Astrocyte (in vitro differentiated cells and primary cell): ENCODE data around the gene DOCK3. TPM values are rescaled to one million over a fixed set of nuclear protein-coding genes. Genes with fewer than 3 reads are reported as not detected.

Experiments used
- DNase-seq: peaks from one replicate; pipeline ENCODE4 v3.0.0-alpha.2; 2010; ENCODE audit warnings: low read depth
- FAIRE-seq: peaks from 2 replicates; lab custom pipeline; 2011; peaks lifted over from hg19 to GRCh38; lab: Jason Lieb, UNC
- H2AFZ ChIP-seq: 2 replicates; pipeline ENCODE4 v1.6.0; 2012; ENCODE audit warnings: low read depth, low read length, inconsistent platforms
- H3K27ac ChIP-seq: 2 replicates; pipeline ENCODE4 v1.5.1; 2011; ENCODE audit warnings: low read depth, low read length, inconsistent platforms
- H3K27me3 ChIP-seq: 2 replicates; pipeline ENCODE4 v1.6.0; 2011; ENCODE audit warnings: low read length, inconsistent platforms; ENCODE audit not compliant: insufficient read depth
- H3K36me3 ChIP-seq: 2 replicates; pipeline ENCODE4 v1.5.1; 2011; ENCODE audit warnings: low read length, inconsistent platforms; ENCODE audit not compliant: insufficient read depth
- H3K4me1 ChIP-seq: 2 replicates; pipeline ENCODE4 v1.5.1; 2011; ENCODE audit warnings: low read length, inconsistent platforms; ENCODE audit not compliant: insufficient read depth
- H3K4me2 ChIP-seq: 2 replicates; pipeline ENCODE4 v1.6.0; 2012; ENCODE audit warnings: low read length, inconsistent platforms
- H3K4me3 ChIP-seq: 2 replicates; pipeline ENCODE4 v1.5.1; 2011; ENCODE audit warnings: low read depth, mild to moderate bottlenecking, low read length, inconsistent platforms; ENCODE audit not compliant: insufficient read depth
- H3K79me2 ChIP-seq: 2 replicates; pipeline ENCODE4 v1.6.0; 2012; ENCODE audit warnings: mild to moderate bottlenecking, low read length, inconsistent platforms; ENCODE audit not compliant: insufficient read depth
- H3K9ac ChIP-seq: 2 replicates; pipeline ENCODE4 v1.6.0; 2012; ENCODE audit warnings: mild to moderate bottlenecking, low read length, inconsistent platforms
- H3K9me3 ChIP-seq: 2 replicates; pipeline ENCODE4 v1.5.1; 2012; ENCODE audit warnings: low read depth, mild to moderate bottlenecking, low read length, inconsistent platforms; ENCODE audit not compliant: insufficient read depth
- H4K20me1 ChIP-seq: 2 replicates; pipeline ENCODE4 v1.6.0; 2012; ENCODE audit warnings: low read length, inconsistent platforms; ENCODE audit not compliant: insufficient read depth
- H3K27ac Mint-ChIP-seq: one replicate; pipeline ENCODE4 v1.8.0; 2021; ENCODE audit warnings: mild to moderate bottlenecking, mixed read lengths; ENCODE audit not compliant: unreplicated experiment
- H3K27me3 Mint-ChIP-seq: one replicate; pipeline ENCODE4 v1.8.0; 2021; ENCODE audit warnings: low read depth, mixed read lengths; ENCODE audit not compliant: unreplicated experiment
- H3K36me3 Mint-ChIP-seq: one replicate; pipeline ENCODE4 v1.8.0; 2021; ENCODE audit warnings: low read depth, mixed read lengths; ENCODE audit not compliant: unreplicated experiment
- H3K4me1 Mint-ChIP-seq: one replicate; pipeline ENCODE4 v1.8.0; 2021; ENCODE audit warnings: low read depth, mixed read lengths; ENCODE audit not compliant: unreplicated experiment
- H3K4me3 Mint-ChIP-seq: one replicate; pipeline ENCODE4 v1.8.0; 2021; ENCODE audit warnings: mild to moderate bottlenecking, moderate library complexity, mixed read lengths; ENCODE audit not compliant: unreplicated experiment
- H3K9me3 Mint-ChIP-seq: one replicate; pipeline ENCODE4 v1.8.0; 2021; ENCODE audit warnings: mild to moderate bottlenecking, mixed read lengths; ENCODE audit not compliant: unreplicated experiment
- EZH2 ChIP-seq: IDR thresholded peaks from 2 replicates; pipeline ENCODE4 v1.6.1; 2012; ENCODE audit warnings: mild to moderate bottlenecking, low read length, inconsistent platforms; ENCODE audit not compliant: insufficient read depth
- total RNA-seq: library from RNA; stranded (reverse); gene quantifications from 2 replicates; pipeline ENCODE4 v1.2.1, GENCODE V29; 2021
- TF ChIP-seq, protein P1 (sequence below): IDR thresholded peaks from 2 replicates; pipeline ENCODE4 v1.5.1; 2011; ENCODE audit warnings: low read depth, mild to moderate bottlenecking, inconsistent platforms, low read length, moderate library complexity; ENCODE audit not compliant: insufficient read depth

Gene DOCK3
- total RNA-seq, 1 donor from 2014 or later, result 3.3 TPM

DNA sequence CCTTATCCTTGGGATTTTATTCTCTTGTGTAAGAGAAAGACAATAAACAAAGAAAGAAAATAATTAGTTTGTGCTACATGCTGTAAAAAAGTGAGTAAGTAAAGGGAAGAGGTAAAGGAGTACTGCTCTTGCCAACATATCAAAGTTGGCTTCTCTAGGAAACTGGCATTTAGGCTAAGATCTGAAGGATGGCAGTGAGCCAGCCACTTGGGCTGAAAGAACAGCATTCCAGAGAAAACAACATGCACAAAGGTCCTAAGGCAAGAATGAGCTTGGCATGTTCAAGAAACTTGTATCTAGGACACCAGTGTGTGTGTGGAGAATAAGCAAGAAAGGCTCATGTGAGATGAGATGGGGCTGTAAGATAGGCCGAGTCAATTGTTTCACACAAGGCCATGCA lies 464.9 kb downstream of the DOCK3 start:
- Histone ChIP-seq H3K27ac (no peak overlapping the region), H3K27me3 (no peaks in the 10 kb centered on the region), H2AFZ (no peak overlapping the region), H4K20me1 (no peaks in the 10 kb centered on the region), H3K9me3 (no peaks in the 10 kb centered on the region), H3K4me3 (no peak overlapping the region), H3K4me2 (no peak overlapping the region), H3K79me2 (no peaks in the 10 kb centered on the region), H3K36me3 (no peaks in the 10 kb centered on the region), H3K9ac (no peak overlapping the region), H3K4me1 (no peaks in the 10 kb centered on the region)
- TF ChIP-seq, protein P1, sequence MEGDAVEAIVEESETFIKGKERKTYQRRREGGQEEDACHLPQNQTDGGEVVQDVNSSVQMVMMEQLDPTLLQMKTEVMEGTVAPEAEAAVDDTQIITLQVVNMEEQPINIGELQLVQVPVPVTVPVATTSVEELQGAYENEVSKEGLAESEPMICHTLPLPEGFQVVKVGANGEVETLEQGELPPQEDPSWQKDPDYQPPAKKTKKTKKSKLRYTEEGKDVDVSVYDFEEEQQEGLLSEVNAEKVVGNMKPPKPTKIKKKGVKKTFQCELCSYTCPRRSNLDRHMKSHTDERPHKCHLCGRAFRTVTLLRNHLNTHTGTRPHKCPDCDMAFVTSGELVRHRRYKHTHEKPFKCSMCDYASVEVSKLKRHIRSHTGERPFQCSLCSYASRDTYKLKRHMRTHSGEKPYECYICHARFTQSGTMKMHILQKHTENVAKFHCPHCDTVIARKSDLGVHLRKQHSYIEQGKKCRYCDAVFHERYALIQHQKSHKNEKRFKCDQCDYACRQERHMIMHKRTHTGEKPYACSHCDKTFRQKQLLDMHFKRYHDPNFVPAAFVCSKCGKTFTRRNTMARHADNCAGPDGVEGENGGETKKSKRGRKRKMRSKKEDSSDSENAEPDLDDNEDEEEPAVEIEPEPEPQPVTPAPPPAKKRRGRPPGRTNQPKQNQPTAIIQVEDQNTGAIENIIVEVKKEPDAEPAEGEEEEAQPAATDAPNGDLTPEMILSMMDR, result no peak
- TF ChIP-seq EZH2, result no peak
- DNase-seq (no peak), FAIRE-seq (no peak)
- Mint-ChIP-seq H3K27ac (no peak overlapping the region), H3K4me3 (no peak overlapping the region), H3K4me1 (no peaks in the 10 kb centered on the region), H3K9me3 (no peaks in the 10 kb centered on the region), H3K36me3 (no peaks in the 10 kb centered on the region), H3K27me3 (no peaks in the 10 kb centered on the region)

DNA sequence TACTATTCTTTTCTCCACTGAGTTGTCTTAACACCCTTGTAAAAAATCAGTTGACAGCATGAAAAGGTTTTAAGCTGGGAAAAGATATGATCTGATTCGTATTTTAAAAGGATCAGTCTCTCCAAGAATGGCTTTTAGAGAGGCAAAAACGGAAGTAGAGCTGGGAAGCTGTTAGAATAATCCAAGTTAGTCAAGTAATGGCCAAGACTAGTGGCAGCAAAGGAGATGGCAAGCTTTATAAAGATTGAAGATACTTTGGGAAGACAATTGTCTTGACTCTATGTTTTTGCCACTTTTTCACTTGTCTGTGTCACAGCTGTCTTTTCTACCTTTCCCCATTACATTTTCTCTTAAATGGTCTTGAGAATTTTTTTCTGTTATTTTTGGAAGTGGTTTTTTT lies 466.8 kb downstream of the DOCK3 start:
- no peak for DNase-seq
- Mint-ChIP-seq H3K27ac (no peak overlapping the region), H3K4me1 (no peaks in the 10 kb centered on the region), H3K9me3 (no peaks in the 10 kb centered on the region), H3K4me3 (no peak overlapping the region), H3K27me3 (no peaks in the 10 kb centered on the region), H3K36me3 (no peaks in the 10 kb centered on the region)
- FAIRE-seq, result no peak
- TF ChIP-seq, protein P1, result no peak
- TF ChIP-seq EZH2, result no peak
- Histone ChIP-seq H4K20me1 (no peaks in the 10 kb centered on the region), H2AFZ (no peak overlapping the region), H3K4me3 (no peak overlapping the region), H3K9me3 (no peaks in the 10 kb centered on the region), H3K27ac (no peak overlapping the region), H3K36me3 (no peaks in the 10 kb centered on the region), H3K4me2 (no peak overlapping the region), H3K9ac (no peak overlapping the region), H3K27me3 (no peaks in the 10 kb centered on the region), H3K79me2 (no peaks in the 10 kb centered on the region), H3K4me1 (no peaks in the 10 kb centered on the region)

DNA sequence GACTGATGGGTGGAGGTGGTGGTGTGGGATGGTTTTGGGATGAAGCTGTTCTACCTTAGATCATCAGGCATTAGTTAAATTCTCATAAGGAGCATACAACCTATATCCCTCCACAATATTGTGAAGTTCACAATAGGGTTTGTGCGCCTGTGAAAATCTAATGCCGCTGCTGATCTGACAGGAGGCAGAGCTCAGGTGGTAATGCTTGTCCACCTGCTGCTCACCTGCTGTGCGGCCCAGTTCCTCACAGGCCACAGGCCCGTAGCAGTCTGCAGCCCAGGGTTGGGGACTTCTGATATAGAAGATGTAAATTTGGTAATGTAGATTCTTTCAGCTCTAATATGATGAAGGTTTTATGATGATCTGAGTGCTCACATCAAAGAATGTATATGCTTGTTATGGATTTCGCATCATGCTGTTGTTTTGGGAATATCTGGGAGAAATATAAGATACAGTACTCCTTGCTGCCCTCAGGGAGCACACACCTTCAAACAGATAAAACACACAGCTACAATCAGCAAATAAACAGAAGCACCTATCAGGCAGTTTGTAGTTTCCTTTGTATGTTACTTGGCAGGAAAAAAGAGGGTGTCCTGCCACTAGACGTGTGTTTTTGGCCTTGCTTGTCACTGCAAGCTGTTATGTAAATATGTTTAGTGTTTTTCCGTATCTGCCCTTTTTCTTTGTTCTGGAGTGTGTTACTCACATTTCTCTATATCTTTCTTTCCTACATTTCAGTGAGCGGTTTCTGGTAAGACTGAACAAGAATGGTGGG lies 471.3 kb downstream of the DOCK3 start:
- H3K27me3 ChIP-seq, result no peaks in the 10 kb centered on the region
- TF ChIP-seq, protein P1, result no peak
- TF ChIP-seq EZH2, result no peak
- no peak overlapping the region for H3K4me3 ChIP-seq
- H3K36me3 ChIP-seq, result no peaks in the 10 kb centered on the region
- H4K20me1 ChIP-seq, result no peaks in the 10 kb centered on the region
- Mint-ChIP-seq H3K27ac (no peak overlapping the region), H3K36me3 (no peaks in the 10 kb centered on the region), H3K4me3 (no peak overlapping the region), H3K9me3 (peaks cover 9% of the 10 kb centered on the region), H3K27me3 (peaks cover 2% of the 10 kb centered on the region), H3K4me1 (no peaks in the 10 kb centered on the region)
- H3K4me2 ChIP-seq, result no peak overlapping the region
- H3K27ac ChIP-seq, result no peak overlapping the region
- no peak overlapping the region for H3K9ac ChIP-seq
- no peak overlapping the region for H2AFZ ChIP-seq
- H3K9me3 ChIP-seq, result no peaks in the 10 kb centered on the region
- H3K79me2 ChIP-seq, result no peaks in the 10 kb centered on the region
- no peaks in the 10 kb centered on the region for H3K4me1 ChIP-seq
- FAIRE-seq (no peak), DNase-seq (no peak)
